ENCODE results near the gene GLRX3.

The GLRX3 gene

DNA sequence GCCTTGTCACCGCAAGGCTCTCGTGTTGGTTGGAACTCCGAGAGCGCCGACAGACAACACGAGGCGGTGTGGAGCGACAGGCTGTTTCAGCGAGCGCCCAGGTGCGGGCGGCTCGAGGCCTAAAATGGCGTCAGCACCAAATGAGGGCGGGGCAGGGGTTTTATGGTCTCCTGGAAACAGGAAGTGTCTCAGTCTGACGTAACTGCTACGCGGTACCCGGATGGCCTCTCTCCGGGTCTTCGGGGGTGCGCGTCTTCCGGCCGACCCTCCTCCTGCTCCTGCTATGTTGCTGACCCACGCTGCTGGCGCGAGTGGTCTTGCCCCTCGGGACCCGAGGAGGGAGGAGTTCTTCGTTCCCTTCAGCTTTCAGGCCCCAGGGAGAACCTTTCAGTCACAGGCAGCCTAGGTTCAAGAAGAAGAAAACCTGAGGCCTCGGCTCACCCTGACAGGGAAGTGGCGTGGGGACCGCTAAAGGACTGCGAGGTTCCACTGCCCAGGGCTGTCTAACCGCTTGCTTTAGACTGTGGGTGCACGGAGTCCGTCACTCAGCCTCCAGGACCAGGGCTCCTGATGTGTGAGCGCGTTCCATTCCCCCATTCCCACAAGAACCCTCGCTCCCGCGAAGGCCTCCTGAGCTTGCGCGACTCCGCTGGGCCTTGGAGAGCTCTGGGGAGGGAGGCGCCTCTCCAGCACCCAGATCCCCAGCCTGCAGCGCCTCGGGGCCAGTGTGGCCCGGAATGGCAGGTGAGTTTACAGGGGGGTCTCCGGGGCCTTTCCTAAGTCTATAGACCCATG is 77.3 kb downstream of the GLRX3 start:
- no peak overlapping the region for H3K4me2 ChIP-seq (ENCODE audit: insufficient read depth, low read length)
- no peak overlapping the region for H2AFZ ChIP-seq (ENCODE audit: low read depth, low read length)
- H3K27ac ChIP-seq (ENCODE audit: low read length) = no peak overlapping the region
- TF ChIP-seq, protein P1, sequence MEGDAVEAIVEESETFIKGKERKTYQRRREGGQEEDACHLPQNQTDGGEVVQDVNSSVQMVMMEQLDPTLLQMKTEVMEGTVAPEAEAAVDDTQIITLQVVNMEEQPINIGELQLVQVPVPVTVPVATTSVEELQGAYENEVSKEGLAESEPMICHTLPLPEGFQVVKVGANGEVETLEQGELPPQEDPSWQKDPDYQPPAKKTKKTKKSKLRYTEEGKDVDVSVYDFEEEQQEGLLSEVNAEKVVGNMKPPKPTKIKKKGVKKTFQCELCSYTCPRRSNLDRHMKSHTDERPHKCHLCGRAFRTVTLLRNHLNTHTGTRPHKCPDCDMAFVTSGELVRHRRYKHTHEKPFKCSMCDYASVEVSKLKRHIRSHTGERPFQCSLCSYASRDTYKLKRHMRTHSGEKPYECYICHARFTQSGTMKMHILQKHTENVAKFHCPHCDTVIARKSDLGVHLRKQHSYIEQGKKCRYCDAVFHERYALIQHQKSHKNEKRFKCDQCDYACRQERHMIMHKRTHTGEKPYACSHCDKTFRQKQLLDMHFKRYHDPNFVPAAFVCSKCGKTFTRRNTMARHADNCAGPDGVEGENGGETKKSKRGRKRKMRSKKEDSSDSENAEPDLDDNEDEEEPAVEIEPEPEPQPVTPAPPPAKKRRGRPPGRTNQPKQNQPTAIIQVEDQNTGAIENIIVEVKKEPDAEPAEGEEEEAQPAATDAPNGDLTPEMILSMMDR (IDR thresholded peaks at IDR 0.05; ENCODE audit: borderline replicate concordance, extremely low read depth, low read length, poor library complexity, severe bottlenecking) = no peak
- no peak for TF ChIP-seq EZH2 (IDR thresholded peaks at IDR 0.05; ENCODE audit: borderline replicate concordance, low read depth, low read length, severe bottlenecking)
- H4K20me1 ChIP-seq (ENCODE audit: insufficient read depth, low read length) = no peaks in the 10 kb centered on the region
- H3K4me3 ChIP-seq (ENCODE audit: low read depth in 1 of 2, low read length in 2 of 2) = no peak overlapping the region
- DNase-seq (no peak), ATAC-seq (ENCODE audit: insufficient read depth, low read depth) (no peak)
- H3K9ac ChIP-seq (ENCODE audit: low read depth, low read length) = no peak overlapping the region
- H3K79me2 ChIP-seq (ENCODE audit: insufficient read depth, low read length) = no peaks in the 10 kb centered on the region
- H3K4me1 ChIP-seq (ENCODE audit: insufficient read depth, low read length) = no peaks in the 10 kb centered on the region
- no peaks in the 10 kb centered on the region for H3K9me3 ChIP-seq (ENCODE audit: insufficient read depth, low read length, severe bottlenecking)
- H3K27me3 ChIP-seq (ENCODE audit: insufficient read depth, low read length, poor library complexity) = no peaks in the 10 kb centered on the region
- no peaks in the 10 kb centered on the region for H3K36me3 ChIP-seq (ENCODE audit: insufficient read depth, low read length)

GRCh38 chr10:130214431-130214830 is 78.2 kb downstream of the GLRX3 start:
- Histone ChIP-seq H2AFZ (ENCODE audit: low read depth, low read length) (no peak overlapping the region), H3K4me3 (ENCODE audit: low read depth in 1 of 2, low read length in 2 of 2) (no peak overlapping the region), H3K27ac (ENCODE audit: low read length) (no peak overlapping the region), H3K4me1 (ENCODE audit: insufficient read depth, low read length) (no peaks in the 10 kb centered on the region), H3K79me2 (ENCODE audit: insufficient read depth, low read length) (no peaks in the 10 kb centered on the region), H3K9me3 (ENCODE audit: insufficient read depth, low read length, severe bottlenecking) (no peaks in the 10 kb centered on the region), H3K27me3 (ENCODE audit: insufficient read depth, low read length, poor library complexity) (no peaks in the 10 kb centered on the region), H3K4me2 (ENCODE audit: insufficient read depth, low read length) (no peak overlapping the region), H3K9ac (ENCODE audit: low read depth, low read length) (no peak overlapping the region), H3K36me3 (ENCODE audit: insufficient read depth, low read length) (no peaks in the 10 kb centered on the region), H4K20me1 (ENCODE audit: insufficient read depth, low read length) (no peaks in the 10 kb centered on the region)
- TF ChIP-seq EZH2 (IDR thresholded peaks at IDR 0.05; ENCODE audit: borderline replicate concordance, low read depth, low read length, severe bottlenecking) = no peak
- TF ChIP-seq, protein P1 (IDR thresholded peaks at IDR 0.05; ENCODE audit: borderline replicate concordance, extremely low read depth, low read length, poor library complexity, severe bottlenecking) = no peak
- no peak for ATAC-seq (ENCODE audit: insufficient read depth, low read depth)
- DNase-seq = no peak

DNA sequence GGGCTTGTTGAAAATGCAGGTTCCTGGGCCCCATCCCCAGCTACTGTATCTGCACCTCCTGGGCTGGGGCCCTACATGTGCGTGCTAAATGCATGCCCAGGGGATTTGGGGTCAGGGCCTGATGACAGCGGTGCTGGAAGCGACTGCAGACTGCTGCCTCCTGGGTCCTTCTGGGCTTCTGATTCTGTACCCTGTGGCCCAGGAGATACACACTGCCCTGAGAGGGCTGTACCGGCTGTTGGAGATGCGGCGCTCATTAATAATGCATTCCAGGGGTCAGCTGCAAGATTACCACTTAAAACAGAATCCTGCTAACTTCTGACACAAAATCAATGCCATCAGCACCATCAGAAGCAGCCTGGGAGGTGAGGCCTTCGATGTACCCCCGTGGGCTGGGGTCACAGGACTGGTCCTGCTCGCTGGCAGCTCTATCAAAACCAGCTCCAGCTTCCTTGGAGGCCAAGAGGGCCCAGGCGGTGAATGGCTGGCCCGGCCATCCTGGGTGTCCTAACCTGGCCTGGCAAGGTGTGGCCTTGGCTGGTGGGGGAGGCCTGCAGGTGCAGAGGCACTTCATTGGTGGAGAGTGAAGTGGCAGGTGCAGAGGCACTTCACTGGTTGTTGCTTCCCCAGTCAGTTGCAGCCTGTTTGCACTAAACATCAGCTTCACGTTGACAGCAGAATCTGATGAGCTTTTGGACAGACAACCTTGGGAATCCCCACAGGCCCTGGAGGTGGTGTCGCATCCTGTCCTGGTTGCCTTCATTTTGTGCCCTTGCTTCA is 79.2 kb downstream of the GLRX3 start:
- Histone ChIP-seq H3K4me2 (ENCODE audit: insufficient read depth, low read length) (no peak overlapping the region), H3K9ac (ENCODE audit: low read depth, low read length) (no peak overlapping the region), H3K27me3 (ENCODE audit: insufficient read depth, low read length, poor library complexity) (no peaks in the 10 kb centered on the region), H3K27ac (ENCODE audit: low read length) (no peak overlapping the region), H3K4me3 (ENCODE audit: low read depth in 1 of 2, low read length in 2 of 2) (no peak overlapping the region), H3K9me3 (ENCODE audit: insufficient read depth, low read length, severe bottlenecking) (no peaks in the 10 kb centered on the region), H4K20me1 (ENCODE audit: insufficient read depth, low read length) (no peaks in the 10 kb centered on the region), H3K4me1 (ENCODE audit: insufficient read depth, low read length) (no peaks in the 10 kb centered on the region), H2AFZ (ENCODE audit: low read depth, low read length) (no peak overlapping the region), H3K36me3 (ENCODE audit: insufficient read depth, low read length) (no peaks in the 10 kb centered on the region), H3K79me2 (ENCODE audit: insufficient read depth, low read length) (no peaks in the 10 kb centered on the region)
- TF ChIP-seq, protein P1 (IDR thresholded peaks at IDR 0.05; ENCODE audit: borderline replicate concordance, extremely low read depth, low read length, poor library complexity, severe bottlenecking) = no peak
- no peak for TF ChIP-seq EZH2 (IDR thresholded peaks at IDR 0.05; ENCODE audit: borderline replicate concordance, low read depth, low read length, severe bottlenecking)
- DNase-seq (no peak), ATAC-seq (ENCODE audit: insufficient read depth, low read depth) (no peak)
